Breast epithelium (tissue), 3 donors: ENCODE results near the gene CORO2B.

Experiments
- POLR2A ChIP-seq: fragments of 450-650 bp; IDR thresholded peaks from one replicate; pipeline ENCODE4 v1.6.1; 2016; ENCODE audit warnings: antibody characterized with exemption, mild to moderate bottlenecking, moderate library complexity
- POLR2AphosphoS5 ChIP-seq, 3 donors: sonication (generic); formaldehyde crosslinking; IDR thresholded peaks; one replicate each; pipeline ENCODE4 v1.6.1; 2017; ENCODE audit warnings: antibody characterized with exemption in 3 of 3
- TF ChIP-seq, protein P1 (sequence below), 3 donors: fragments of 450-650 bp; IDR thresholded peaks; one replicate each; pipeline ENCODE4 v1.5.1; 2016 to 2017; ENCODE audit warnings: antibody characterized with exemption in 3 of 3, mild to moderate bottlenecking in 3 of 3, moderate library complexity in 3 of 3

DNA sequence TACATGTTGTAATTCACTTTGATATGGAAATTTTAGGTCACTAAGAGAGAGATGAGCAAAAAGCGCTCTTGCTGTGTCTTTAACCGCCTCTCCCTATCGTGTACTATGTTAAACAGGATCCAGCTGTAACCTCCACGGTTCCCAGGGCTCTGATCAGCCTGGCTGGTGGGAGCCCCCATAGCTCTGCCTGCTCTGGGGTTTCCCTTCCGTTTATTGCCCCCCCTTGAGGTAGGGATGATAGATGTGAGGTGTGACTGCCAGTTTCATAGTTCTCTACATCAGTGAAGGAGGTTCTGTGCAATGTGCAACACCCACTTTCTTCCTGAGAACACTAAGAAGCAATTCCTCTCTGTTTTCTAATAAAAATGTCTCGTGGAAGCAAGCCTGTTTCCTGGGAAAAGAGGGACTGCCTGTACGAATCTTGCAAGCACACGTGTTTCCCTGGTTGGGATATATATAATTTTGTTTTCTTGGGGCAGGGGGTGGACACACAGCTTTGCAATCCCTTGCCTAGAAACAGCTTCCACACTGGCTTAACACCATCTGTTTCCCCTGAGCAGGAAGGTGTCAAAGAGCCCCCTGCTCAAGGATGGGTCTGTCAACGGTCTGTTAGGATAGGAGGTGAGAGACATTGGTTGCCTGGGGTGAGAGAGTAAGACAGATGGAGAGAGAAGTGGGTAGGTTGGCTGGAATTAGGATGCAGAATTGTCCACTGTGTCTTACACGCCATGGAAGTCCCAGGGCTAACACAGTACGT, 23.8 kb downstream of the CORO2B start:
- no peak for TF ChIP-seq POLR2AphosphoS5 (IDR thresholded peaks at IDR 0.05)
- no peak for TF ChIP-seq POLR2A
- TF ChIP-seq, protein P1, sequence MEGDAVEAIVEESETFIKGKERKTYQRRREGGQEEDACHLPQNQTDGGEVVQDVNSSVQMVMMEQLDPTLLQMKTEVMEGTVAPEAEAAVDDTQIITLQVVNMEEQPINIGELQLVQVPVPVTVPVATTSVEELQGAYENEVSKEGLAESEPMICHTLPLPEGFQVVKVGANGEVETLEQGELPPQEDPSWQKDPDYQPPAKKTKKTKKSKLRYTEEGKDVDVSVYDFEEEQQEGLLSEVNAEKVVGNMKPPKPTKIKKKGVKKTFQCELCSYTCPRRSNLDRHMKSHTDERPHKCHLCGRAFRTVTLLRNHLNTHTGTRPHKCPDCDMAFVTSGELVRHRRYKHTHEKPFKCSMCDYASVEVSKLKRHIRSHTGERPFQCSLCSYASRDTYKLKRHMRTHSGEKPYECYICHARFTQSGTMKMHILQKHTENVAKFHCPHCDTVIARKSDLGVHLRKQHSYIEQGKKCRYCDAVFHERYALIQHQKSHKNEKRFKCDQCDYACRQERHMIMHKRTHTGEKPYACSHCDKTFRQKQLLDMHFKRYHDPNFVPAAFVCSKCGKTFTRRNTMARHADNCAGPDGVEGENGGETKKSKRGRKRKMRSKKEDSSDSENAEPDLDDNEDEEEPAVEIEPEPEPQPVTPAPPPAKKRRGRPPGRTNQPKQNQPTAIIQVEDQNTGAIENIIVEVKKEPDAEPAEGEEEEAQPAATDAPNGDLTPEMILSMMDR (IDR thresholded peaks at IDR 0.05) = no peak
